HCT116 (cell line): ENCODE results near the gene LORICRIN. TPM values are rescaled to one million over a fixed set of nuclear protein-coding genes. Genes with fewer than 3 reads are reported as not detected.

Experiments used
- ATAC-seq: fragments of 200-7000 bp; cut with Tn5 transposase; 2 replicates; pipeline ENCODE4 v1.9.1; 2020; ENCODE audit warnings: mild to moderate bottlenecking, moderate library complexity
- BruUV-seq: library from RNA; stranded (reverse); fragments of 400-500 nt; replicated peaks from 2 replicates; lab custom pipeline; 2021; lab: Mats Ljungman, UMichigan
- CTCF ChIA-PET: fragments of 300-600 bp; sonication (Branson Sonifier 250); formaldehyde crosslinking; loops from one replicate; lab custom pipeline; 2021; ENCODE audit warnings: antibody characterized with exemption; lab: Charles Lee
- POLR2A ChIA-PET: fragments of 300-600, 350-600 bp; sonication (Branson Sonifier 250); formaldehyde crosslinking; loops from one replicate; lab custom pipeline; 2021; ENCODE audit warnings: antibody characterized with exemption; lab: Charles Lee
- RAD21 ChIA-PET, 2 experiments: fragments of 300-600 bp; sonication (Branson Sonifier 250); formaldehyde crosslinking; loops; one replicate each; lab custom pipeline; 2023; ENCODE audit warnings: low total read pairs in 2 of 2; ENCODE audit not compliant: uncharacterized antibody in 2 of 2, unreplicated experiment in 2 of 2, low non-redundant PET in 1 of 2; lab: Charles Lee
- DNase-seq: peaks from one replicate; pipeline ENCODE4 v3.0.0-alpha.2; 2010; ENCODE audit warnings: low read depth, low spot score
- H2AFZ ChIP-seq: fragments of 200-600 bp; shearing (Covaris generic), sonication (generic); 2 replicates; pipeline ENCODE4 v1.6.1; 2017; ENCODE audit warnings: low read depth, mixed run types, mixed read lengths, antibody characterized with exemption, low read length; ENCODE audit not compliant: poor library complexity, severe bottlenecking
- H3K27ac ChIP-seq: 2 replicates; pipeline ENCODE4 v1.5.1; 2012; ENCODE audit warnings: low read depth, low read length
- H3K27me3 ChIP-seq: fragments of 200-600 bp; sonication (generic); 2 replicates; pipeline ENCODE4 v1.6.1; 2016; ENCODE audit warnings: mixed run types, low read length, mixed read lengths; ENCODE audit not compliant: insufficient read depth
- H3K36me3 ChIP-seq, 2 experiments: fragments of 200-500 bp in 1 of 2; fragments of 200-600 bp in 1 of 2; sonication (Bioruptor generic) in 1 of 2; sonication (generic) in 1 of 2; 2 replicates each; pipeline versions ENCODE4 v1.5.1 to v1.6.1; 2014 to 2016; ENCODE audit warnings: low read length in 2 of 2, inconsistent platforms in 1 of 2, mixed read lengths in 1 of 2, mixed run types in 1 of 2; ENCODE audit not compliant: insufficient read depth in 2 of 2, control insufficient read depth in 1 of 2
- H3K4me1 ChIP-seq, 2 experiments: fragments of 200-600 bp in 1 of 2; sonication (generic) in 1 of 2; 2 replicates each; pipeline versions ENCODE4 v1.5.1 to v1.6.1; 2012 to 2017; ENCODE audit warnings: low read length in 2 of 2, inconsistent platforms in 1 of 2, mild to moderate bottlenecking in 1 of 2, mixed read lengths in 1 of 2, mixed run types in 1 of 2, moderate library complexity in 1 of 2; ENCODE audit not compliant: insufficient read depth in 2 of 2, control insufficient read depth in 1 of 2
- H3K4me2 ChIP-seq: fragments of 200-600 bp; sonication (generic); 2 replicates; pipeline ENCODE4 v1.6.1; 2017; ENCODE audit warnings: mixed run types, low read length, mixed read lengths
- H3K4me3 ChIP-seq, 2 experiments: fragments of 200-600 bp in 1 of 2; sonication (generic) in 1 of 2; replicated peaks in 1 of 2; 2 replicates each; pipeline ENCODE4 v1.5.1; 2011 to 2016; ENCODE audit warnings: low read length in 2 of 2, control low read depth in 1 of 2, low read depth in 1 of 2, mild to moderate bottlenecking in 1 of 2, mixed read lengths in 1 of 2, mixed run types in 1 of 2
- H3K79me2 ChIP-seq: fragments of 200-600 bp; sonication (generic); 2 replicates; pipeline ENCODE4 v1.6.1; 2017; ENCODE audit warnings: mild to moderate bottlenecking, mixed run types, low read length, moderate library complexity, mixed read lengths; ENCODE audit not compliant: insufficient read depth
- H3K9ac ChIP-seq: fragments of 200-600 bp; sonication (generic); 2 replicates; pipeline ENCODE4 v1.6.1; 2016; ENCODE audit warnings: low read length, mixed read lengths
- H3K9me2 ChIP-seq: fragments of 200-600 bp; sonication (generic), shearing (Covaris generic); 2 replicates; pipeline ENCODE4 v1.6.1; 2017; ENCODE audit warnings: mixed run types, mild to moderate bottlenecking, moderate library complexity; ENCODE audit not compliant: insufficient read depth
- H3K9me3 ChIP-seq, 2 experiments: fragments of 200-500 bp in 1 of 2; fragments of 200-600 bp in 1 of 2; sonication (Bioruptor generic) in 1 of 2; sonication (generic) in 1 of 2; 2 replicates each; pipeline ENCODE4 v1.6.1; 2014 to 2017; ENCODE audit warnings: low read length in 2 of 2, mixed read lengths in 2 of 2, inconsistent platforms in 1 of 2, low read depth in 1 of 2, mild to moderate bottlenecking in 1 of 2, mixed run types in 1 of 2, moderate library complexity in 1 of 2; ENCODE audit not compliant: control insufficient read depth in 1 of 2, insufficient read depth in 1 of 2
- H4K20me1 ChIP-seq: fragments of 200-600 bp; sonication (generic), shearing (Covaris generic); 2 replicates; pipeline ENCODE4 v1.6.1; 2017; ENCODE audit warnings: mixed run types, mild to moderate bottlenecking, moderate library complexity; ENCODE audit not compliant: insufficient read depth
- ATF3 ChIP-seq: IDR thresholded peaks from 2 replicates; pipeline ENCODE4 v1.6.1; 2012
- CBX3 ChIP-seq: IDR thresholded peaks from 2 replicates; pipeline ENCODE4 v1.6.1; 2012; ENCODE audit warnings: low read depth
- CEBPB ChIP-seq: IDR thresholded peaks from 2 replicates; pipeline ENCODE4 v1.6.1; 2012; ENCODE audit warnings: low read depth
- EZH2 ChIP-seq: fragments of 200-600 bp; sonication (generic); IDR thresholded peaks from 2 replicates; pipeline ENCODE4 v1.6.1; 2017; ENCODE audit warnings: antibody characterized with exemption, mixed run types
- EZH2phosphoT487 ChIP-seq: fragments of 200-600 bp; IDR thresholded peaks from 2 replicates; pipeline ENCODE4 v1.6.1; 2018; ENCODE audit warnings: antibody characterized with exemption, borderline replicate concordance
- FOSL1 ChIP-seq: IDR thresholded peaks from 2 replicates; pipeline ENCODE4 v1.6.1; 2012; ENCODE audit warnings: low read depth
- JUND ChIP-seq: IDR thresholded peaks from 2 replicates; pipeline ENCODE4 v1.6.1; 2012
- POLR2AphosphoS5 ChIP-seq: IDR thresholded peaks from 2 replicates; pipeline ENCODE4 v1.6.1; 2011; ENCODE audit warnings: mild to moderate bottlenecking, low read depth, low read length, moderate library complexity
- SP1 ChIP-seq: IDR thresholded peaks from 2 replicates; pipeline ENCODE4 v1.6.1; 2012; ENCODE audit warnings: low read depth
- SRF ChIP-seq: IDR thresholded peaks from 2 replicates; pipeline ENCODE4 v1.6.1; 2012; ENCODE audit warnings: low read depth
- TCF7L2 ChIP-seq: IDR thresholded peaks from 2 replicates; pipeline ENCODE4 v1.7.0; 2011; ENCODE audit warnings: borderline replicate concordance, inconsistent platforms; ENCODE audit not compliant: insufficient read depth, insufficient read length; ENCODE audit errors: extremely low read depth
- ZFX ChIP-seq: fragments of 450-650 bp; IDR thresholded peaks from 2 replicates; pipeline ENCODE4 v1.6.1; 2017
- ZNF274 ChIP-seq: fragments of 200-500 bp; sonication (Bioruptor generic); IDR thresholded peaks from 2 replicates; pipeline ENCODE4 v1.6.1; 2014; ENCODE audit warnings: mild to moderate bottlenecking, low read depth, low read length, inconsistent platforms
- intact Hi-C: fragments of 100-400 bp; cut with micrococcal nuclease; formaldehyde crosslinking; loops from 2 replicates; pipeline ENCODE4 v1.10.0; 2022
- total RNA-seq: library from RNA; stranded (reverse); gene quantifications from one replicate; pipeline ENCODE4 v1.2.1, GENCODE V29; 2021; ENCODE audit not compliant: unreplicated experiment
- TF ChIP-seq, protein P1 (sequence below), 3 experiments: fragments of 200-600 bp in 1 of 3; sonication (generic) in 1 of 3; IDR thresholded peaks in 2 of 3; conservative IDR thresholded peaks in 1 of 3; 2 replicates each; pipeline ENCODE4 v1.5.1; 2012 to 2017; ENCODE audit warnings: low read depth in 2 of 3, low read length in 2 of 3, antibody characterized with exemption in 1 of 3, borderline replicate concordance in 1 of 3, control low read depth in 1 of 3, mild to moderate bottlenecking in 1 of 3, mixed read lengths in 1 of 3, mixed run types in 1 of 3, moderate library complexity in 1 of 3; ENCODE audit not compliant: insufficient read depth in 1 of 3
- TF ChIP-seq, protein P2 (sequence below): IDR thresholded peaks from 2 replicates; pipeline ENCODE4 v1.6.1; 2011; ENCODE audit warnings: mild to moderate bottlenecking, low read length, moderate library complexity; ENCODE audit not compliant: insufficient replicate concordance; ENCODE audit errors: extremely low read depth

LORICRIN gene
- total RNA-seq, 1 experiment from 2014 or later = not detected

DNA sequence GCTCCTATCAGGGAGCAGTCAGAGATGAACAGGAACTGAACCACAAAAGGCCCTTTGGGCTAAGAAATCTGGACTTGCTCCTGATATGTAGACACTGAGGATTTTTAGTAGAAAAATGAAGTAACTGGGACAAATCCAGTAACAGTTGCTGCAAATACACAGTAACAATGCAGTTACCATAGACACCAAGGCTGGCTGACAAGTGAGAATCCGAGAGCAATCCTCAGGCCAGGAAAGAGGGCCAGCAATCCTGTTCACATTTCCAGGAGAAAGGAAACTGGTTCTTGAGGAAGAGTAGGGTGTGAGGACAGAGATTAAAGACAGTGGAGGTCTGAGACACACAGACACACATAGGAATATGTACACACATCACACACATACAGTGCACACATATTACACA, 9.3 kb upstream of the LORICRIN start:
- ChIA-PET POLR2A (no interaction called here), RAD21 (no interaction called here), CTCF (no interaction called here)
- no peaks in the 10 kb centered on the region for H3K36me3 ChIP-seq
- BruUV-seq = no TSS peak
- no peaks in the 10 kb centered on the region; a peak in 1 of 4 replicates for H3K9me3 ChIP-seq
- H3K27me3 ChIP-seq = peaks cover 60% of the 10 kb centered on the region
- no peak for TF ChIP-seq POLR2AphosphoS5
- no peak for TF ChIP-seq JUND
- TF ChIP-seq EZH2phosphoT487 = no peak
- TF ChIP-seq CBX3 = no peak
- TF ChIP-seq TCF7L2 = no peak
- TF ChIP-seq CEBPB = no peak
- no peak for TF ChIP-seq SP1
- H3K4me3 ChIP-seq = no peak overlapping the region
- no peak overlapping the region for H2AFZ ChIP-seq
- no peak for DNase-seq
- ATAC-seq = no peak
- intact Hi-C loops = no loop called here
- no peak overlapping the region for H3K4me2 ChIP-seq
- no peak overlapping the region for H3K27ac ChIP-seq
- no peaks in the 10 kb centered on the region for H3K79me2 ChIP-seq
- H3K4me1 ChIP-seq = no peaks in the 10 kb centered on the region
- no peak overlapping the region for H3K9ac ChIP-seq
- H4K20me1 ChIP-seq = no peaks in the 10 kb centered on the region
- H3K9me2 ChIP-seq = no peaks in the 10 kb centered on the region

GRCh38 chr1:153251087-153251486, 8.4 kb upstream of the LORICRIN start:
- Histone ChIP-seq H3K4me1 (no peaks in the 10 kb centered on the region), H2AFZ (no peak overlapping the region), H3K9me2 (no peaks in the 10 kb centered on the region), H3K4me2 (no peak overlapping the region), H3K36me3 (no peaks in the 10 kb centered on the region), H4K20me1 (no peaks in the 10 kb centered on the region), H3K4me3 (no peak overlapping the region), H3K9ac (no peak overlapping the region), H3K27ac (no peak overlapping the region), H3K79me2 (no peaks in the 10 kb centered on the region), H3K27me3 (peaks cover 60% of the 10 kb centered on the region), H3K9me3 (no peaks in the 10 kb centered on the region; a peak in 1 of 4 replicates)
- ATAC-seq = no peak
- POLR2A ChIA-PET = no interaction called here
- RAD21 ChIA-PET = no interaction called here
- DNase-seq = no peak
- intact Hi-C loops = no loop called here
- no TSS peak for BruUV-seq
- CTCF ChIA-PET = no interaction called here
- TF ChIP-seq ATF3 (no peak), EZH2 (no peak), FOSL1 (no peak), ZNF274 (no peak), ZFX (no peak), SRF (no peak), JUND (no peak)
- TF ChIP-seq, protein P1, sequence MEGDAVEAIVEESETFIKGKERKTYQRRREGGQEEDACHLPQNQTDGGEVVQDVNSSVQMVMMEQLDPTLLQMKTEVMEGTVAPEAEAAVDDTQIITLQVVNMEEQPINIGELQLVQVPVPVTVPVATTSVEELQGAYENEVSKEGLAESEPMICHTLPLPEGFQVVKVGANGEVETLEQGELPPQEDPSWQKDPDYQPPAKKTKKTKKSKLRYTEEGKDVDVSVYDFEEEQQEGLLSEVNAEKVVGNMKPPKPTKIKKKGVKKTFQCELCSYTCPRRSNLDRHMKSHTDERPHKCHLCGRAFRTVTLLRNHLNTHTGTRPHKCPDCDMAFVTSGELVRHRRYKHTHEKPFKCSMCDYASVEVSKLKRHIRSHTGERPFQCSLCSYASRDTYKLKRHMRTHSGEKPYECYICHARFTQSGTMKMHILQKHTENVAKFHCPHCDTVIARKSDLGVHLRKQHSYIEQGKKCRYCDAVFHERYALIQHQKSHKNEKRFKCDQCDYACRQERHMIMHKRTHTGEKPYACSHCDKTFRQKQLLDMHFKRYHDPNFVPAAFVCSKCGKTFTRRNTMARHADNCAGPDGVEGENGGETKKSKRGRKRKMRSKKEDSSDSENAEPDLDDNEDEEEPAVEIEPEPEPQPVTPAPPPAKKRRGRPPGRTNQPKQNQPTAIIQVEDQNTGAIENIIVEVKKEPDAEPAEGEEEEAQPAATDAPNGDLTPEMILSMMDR (IDR thresholded peaks at IDR 0.05 in 2 of 3, conservative IDR thresholded peaks at IDR 0.05 in 1 of 3; ENCODE audit: borderline replicate concordance in 1 of 3, insufficient read depth in 1 of 3, low read depth in 2 of 3, low read length in 2 of 3) = no peak
- TF ChIP-seq, protein P2, sequence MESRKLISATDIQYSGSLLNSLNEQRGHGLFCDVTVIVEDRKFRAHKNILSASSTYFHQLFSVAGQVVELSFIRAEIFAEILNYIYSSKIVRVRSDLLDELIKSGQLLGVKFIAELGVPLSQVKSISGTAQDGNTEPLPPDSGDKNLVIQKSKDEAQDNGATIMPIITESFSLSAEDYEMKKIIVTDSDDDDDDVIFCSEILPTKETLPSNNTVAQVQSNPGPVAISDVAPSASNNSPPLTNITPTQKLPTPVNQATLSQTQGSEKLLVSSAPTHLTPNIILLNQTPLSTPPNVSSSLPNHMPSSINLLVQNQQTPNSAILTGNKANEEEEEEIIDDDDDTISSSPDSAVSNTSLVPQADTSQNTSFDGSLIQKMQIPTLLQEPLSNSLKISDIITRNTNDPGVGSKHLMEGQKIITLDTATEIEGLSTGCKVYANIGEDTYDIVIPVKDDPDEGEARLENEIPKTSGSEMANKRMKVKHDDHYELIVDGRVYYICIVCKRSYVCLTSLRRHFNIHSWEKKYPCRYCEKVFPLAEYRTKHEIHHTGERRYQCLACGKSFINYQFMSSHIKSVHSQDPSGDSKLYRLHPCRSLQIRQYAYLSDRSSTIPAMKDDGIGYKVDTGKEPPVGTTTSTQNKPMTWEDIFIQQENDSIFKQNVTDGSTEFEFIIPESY = no peak
